C4-2B (cell line): ENCODE results near the gene LTV1.

Experiments
- CTCF ChIP-seq: fragments of 450-650 bp; conservative IDR thresholded peaks from 2 replicates; pipeline ENCODE4 v1.5.1; 2017; ENCODE audit warnings: mild to moderate bottlenecking
- ZFX ChIP-seq: fragments of 450-650 bp; IDR thresholded peaks from 2 replicates; pipeline ENCODE4 v1.6.1; 2017

- TF ChIP-seq CTCF (no peak), ZFX (no peak)
Measured at GRCh38 chr6:143845033-143845432, 1.9 kb downstream of the LTV1 start.
